GM12874 (cell line): Measurements from ENCODE around the gene PSMA7.

Experiments used
- CTCF ChIP-seq: IDR thresholded peaks from 2 replicates; pipeline ENCODE4 v1.5.1; 2011; ENCODE audit warnings: low read depth, mild to moderate bottlenecking, control low read depth, low read length, moderate library complexity; ENCODE audit not compliant: insufficient read depth

Gene PSMA7

DNA sequence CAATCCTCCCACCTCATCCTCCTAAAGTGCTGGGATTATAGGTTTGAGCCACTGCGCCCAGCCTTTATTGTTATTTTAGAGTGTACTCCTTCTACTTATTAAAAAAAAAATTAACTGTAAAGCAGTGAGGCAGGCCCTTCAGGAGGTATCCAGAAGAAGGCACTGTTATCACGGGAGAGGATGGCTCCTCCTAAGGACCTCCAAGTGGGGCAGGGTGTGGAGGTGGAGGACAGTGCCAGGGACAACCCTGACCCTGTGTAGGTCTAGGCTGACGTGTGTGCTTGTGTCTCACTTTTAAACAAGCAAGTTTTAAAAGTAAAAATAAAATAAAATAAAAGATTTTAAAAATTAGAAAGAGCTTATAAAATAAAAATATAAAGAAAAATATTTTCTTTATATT is 53.8 kb downstream of the PSMA7 start:
- TF ChIP-seq CTCF, result no peak

- TF ChIP-seq CTCF, result no peak
Measured at GRCh38 chr20:62088258-62089127, 54.7 kb downstream of the PSMA7 start.

GRCh38 chr20:62087632-62088031 is 55.6 kb downstream of the PSMA7 start:
- TF ChIP-seq CTCF, result no peak

DNA sequence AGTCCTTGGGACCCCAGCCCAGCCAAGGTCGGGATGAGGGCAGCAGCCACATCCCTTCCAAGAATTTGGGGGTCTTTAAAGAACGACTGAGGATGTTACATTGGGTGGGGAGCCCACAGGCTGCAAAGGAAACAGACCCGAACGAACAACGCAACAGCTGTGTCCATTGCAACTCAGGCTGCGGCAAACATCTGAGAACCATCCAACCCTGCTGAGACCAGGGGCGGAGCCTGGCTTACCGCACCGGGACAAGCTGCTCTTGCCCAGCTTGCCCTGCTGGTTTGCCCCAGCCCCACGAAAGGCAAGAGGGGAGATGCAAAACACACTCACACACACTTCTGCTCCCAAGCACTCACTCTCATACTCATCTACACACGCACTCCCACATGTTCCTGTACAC is 56.0 kb downstream of the PSMA7 start:
- no peak for TF ChIP-seq CTCF
